NCI-H1694 treated with DMSO at 0.1 percent for 48 hours (cell line): ENCODE data around the gene FBXO3.
A peak's percentile ranks its signal among the peaks of the same experiment; 100 is the strongest.
"Not testable (repeated sequence)": the region's sequence is repeated elsewhere in the genome, so short reads cannot be mapped to it uniquely, and the experiment has no call there.

Experiments
- DNase-seq: peaks from one replicate; lab custom pipeline; 2025; lab: John Stamatoyannopoulos, UW

The FBXO3 gene

GRCh38 chr11:33772300-33772699 lies 2.0 kb downstream of the FBXO3 start:
- no peak for DNase-seq

- DNase-seq: no peak
Measured at GRCh38 chr11:33770236-33770635, 4.1 kb downstream of the FBXO3 start.

- no peak for DNase-seq
Measured at GRCh38 chr11:33769542-33769941, 4.8 kb downstream of the FBXO3 start.

- DNase-seq: no peak
Measured at GRCh38 chr11:33767624-33768023, 6.7 kb downstream of the FBXO3 start.

DNA sequence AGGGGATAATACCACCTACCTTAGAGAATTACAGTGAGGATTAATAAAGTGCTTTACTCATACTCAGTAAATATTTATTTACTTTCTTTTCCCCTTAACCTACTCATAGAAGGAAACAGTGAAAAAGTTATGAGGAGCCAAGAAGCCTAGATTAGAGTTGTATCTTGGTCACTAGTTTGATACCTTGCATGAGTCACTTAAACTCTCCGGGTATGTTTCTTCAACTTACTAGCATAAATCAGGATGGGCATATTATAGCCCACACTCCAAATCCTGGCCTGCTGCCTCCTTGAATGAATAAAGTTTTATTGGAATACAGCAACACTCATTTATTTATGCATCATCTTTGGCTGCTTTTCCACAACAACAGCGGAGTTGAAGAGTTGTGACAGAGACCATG lies 8.2 kb downstream of the FBXO3 start:
- DNase-seq: no peak

DNA sequence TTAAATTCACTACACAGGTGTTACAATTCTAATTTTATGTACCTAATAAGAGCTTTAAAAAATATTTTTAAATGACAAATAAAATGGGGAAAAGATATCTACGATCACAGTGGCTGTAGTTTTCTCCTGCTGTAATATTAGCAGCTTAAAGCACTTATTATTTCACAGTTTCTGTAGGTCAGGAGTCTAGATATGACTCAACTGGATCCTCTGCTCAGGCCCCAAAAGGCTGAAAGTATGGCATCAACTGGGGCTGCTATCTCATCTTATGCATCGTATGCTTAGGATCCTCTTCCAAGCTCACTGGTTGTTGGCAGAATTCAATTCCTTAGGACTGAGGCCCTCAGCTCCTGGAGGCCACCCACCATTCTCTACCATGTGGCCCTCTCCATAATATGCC lies 12.8 kb downstream of the FBXO3 start:
- no peak for DNase-seq

- DNase-seq: no peak
Measured at GRCh38 chr11:33753304-33753967, 20.9 kb downstream of the FBXO3 start.

DNA sequence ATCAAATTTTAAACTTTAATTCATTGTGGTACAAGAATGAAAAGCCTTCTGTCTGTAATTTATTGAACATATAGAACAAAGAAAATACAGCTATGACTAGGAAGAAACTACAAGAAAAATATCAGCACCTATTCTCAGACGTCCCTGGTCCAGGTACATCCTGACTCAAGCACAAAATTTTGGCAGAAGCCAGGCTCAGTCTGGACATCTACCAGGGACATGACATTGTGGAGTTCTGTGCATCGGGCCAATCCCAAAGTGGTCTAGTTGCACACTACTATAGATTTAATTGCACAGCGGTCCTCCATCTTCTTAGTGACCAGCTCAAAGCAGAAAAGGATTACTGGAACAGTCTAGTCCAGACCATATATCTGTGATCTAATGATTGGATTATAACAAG lies 22.4 kb downstream of the FBXO3 start:
- DNase-seq: no peak

GRCh38 chr11:33747979-33748378 lies 26.3 kb downstream of the FBXO3 start:
- peak; percentile 19 for DNase-seq

DNA sequence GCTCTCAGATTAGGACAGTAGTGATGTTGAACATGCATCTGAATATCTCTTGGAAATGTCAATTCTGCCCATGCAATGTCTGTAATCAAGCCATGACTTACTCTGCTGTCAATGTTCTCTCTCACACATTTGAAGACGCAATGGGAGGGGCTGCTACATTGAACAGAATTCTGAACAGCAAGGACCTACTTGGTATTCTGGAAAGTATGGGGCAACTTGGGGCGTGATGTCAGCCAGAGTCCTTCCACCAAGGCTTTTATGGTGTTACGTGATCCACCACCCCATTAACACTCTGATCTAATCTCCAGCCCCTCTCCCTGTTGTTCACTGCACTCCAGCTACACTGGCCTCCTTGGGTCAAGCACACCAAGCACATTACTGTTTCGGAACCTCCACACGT lies 31.0 kb downstream of the FBXO3 start:
- no peak for DNase-seq

GRCh38 chr11:33742249-33742851 lies 32.0 kb downstream of the FBXO3 start:
- peak; percentile 63 for DNase-seq

DNA sequence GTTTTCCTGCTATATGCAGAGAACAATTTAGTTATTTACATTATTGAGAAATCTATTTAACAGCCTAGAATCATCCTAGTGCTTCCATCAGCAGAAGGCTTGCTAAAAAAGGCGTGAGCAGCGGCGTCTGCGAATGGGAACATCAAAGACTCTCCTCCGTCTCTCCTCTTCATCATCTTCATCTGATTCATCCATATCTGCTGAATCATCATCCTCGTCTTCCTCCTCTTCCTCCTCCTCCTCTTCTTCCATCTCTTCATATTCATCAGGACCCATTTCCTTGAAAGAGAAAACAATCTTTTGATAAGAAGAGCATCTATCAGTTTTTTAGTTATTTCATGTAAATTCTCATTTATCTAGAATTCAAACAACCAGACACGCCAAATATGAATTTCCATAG lies 32.5 kb downstream of the FBXO3 start:
- no peak for DNase-seq

DNA sequence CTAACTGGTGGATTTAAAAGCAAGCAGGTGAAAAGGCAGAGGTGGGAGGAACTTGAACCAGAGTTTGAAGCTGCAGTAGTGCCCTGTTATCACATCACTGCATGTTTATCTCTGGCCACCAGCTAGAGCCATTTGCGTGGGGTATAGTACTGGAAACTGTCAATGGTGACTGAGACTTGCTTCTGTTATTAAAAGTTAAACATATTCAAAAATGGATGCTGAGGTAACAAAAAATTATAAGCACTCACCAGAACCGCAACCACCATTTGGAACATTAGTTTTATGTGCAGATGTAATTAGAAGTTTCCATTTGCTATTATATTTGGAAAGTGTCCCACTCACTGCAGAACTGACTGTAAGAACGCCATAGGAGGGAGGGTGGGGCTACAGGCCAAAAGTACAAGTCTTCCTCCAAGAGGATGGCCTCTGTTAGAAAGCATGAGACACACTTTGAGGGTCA lies 36.9 kb downstream of the FBXO3 start:
- no peak for DNase-seq

GRCh38 chr11:33736148-33736812 lies 38.0 kb downstream of the FBXO3 start, which contains the start of gene CD59:
Gene CD59, minus strand, starts transcription at chr11:33736423. Its CDS starts 13,978 bp downstream, at chr11:33722445.
- peak; percentile 84 for DNase-seq

DNA sequence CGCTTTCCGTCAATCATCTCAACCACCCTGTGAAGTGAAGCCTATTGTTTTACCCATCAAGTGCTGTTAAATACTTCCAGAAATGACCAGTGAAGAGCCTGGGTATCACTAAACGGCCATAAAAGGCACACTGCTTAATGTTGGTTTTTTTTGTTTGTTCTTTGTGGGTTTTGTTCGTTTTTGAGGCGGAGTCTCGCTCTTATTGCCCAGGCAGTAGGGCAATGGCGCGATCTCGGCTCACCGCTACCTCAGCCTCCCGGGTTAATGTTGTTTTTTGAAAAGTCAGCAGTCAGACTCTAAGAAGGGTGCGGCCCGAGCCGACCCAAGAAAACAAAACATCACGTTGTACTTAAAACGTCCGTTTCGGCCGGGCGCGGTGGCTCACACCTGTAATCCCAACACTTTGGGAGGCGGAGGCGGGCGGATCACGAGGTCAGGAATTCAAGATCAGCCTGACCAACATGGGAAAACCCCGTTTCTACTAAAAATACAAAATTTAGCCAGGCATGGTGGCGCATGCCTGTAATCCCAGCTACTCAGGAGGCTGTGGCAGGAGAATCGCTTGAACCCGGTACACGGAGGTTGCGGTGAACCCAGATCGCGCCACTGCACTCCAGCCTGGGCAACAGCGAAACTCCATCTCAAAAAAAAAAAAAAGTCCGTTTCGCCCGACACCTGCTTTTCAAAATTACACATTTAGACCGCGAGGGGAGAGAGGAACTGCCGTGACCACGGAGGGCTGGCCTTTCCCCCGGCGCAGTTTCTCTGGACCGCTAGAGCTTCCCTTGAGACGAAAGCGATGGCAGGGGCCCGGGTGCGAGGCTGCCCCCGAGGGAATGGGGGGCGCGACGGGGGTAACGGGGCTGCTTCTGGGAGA lies 38.8 kb downstream of the FBXO3 start:
- DNase-seq: no peak

GRCh38 chr11:33734441-33735270 lies 39.7 kb downstream of the FBXO3 start:
- no peak for DNase-seq

DNA sequence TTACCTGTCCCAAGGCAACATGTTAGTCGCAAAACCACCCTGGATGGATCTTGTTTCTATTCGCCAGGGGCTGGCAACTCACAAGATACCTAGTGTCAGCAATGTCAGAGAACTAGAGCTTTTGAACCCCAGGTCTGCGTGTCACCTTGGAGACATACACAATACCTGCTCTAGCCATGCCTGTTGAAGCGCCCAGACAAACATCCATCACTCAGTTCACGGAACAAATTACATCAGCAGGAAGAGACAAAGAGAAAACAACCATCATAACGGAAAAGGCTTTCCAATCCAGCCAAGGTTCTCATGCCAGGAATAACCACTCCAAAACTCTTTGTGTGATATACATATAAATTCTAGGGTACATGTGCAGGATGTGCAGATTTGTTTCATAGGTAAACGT lies 40.3 kb downstream of the FBXO3 start:
- DNase-seq: no peak

- DNase-seq: no peak
Measured at GRCh38 chr11:33731723-33732531, 42.4 kb downstream of the FBXO3 start.

DNA sequence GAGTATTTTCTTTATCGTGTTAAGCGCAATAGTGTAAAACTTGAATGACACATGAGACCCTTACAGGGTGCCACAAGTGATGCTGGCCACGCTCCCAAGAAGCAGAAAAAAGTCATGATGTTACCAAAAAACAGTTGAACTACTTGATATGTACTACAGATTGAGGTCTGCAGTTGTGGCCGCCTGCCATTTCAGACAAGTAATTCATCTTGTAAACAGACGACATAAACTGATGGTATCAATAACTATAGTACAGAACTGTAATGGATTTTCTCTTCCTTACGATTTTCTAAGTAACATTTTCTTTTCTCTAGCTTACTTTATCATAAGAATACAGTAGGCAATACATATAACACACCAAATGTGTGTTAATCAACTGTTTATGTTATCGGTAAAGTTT lies 43.6 kb downstream of the FBXO3 start:
- no peak for DNase-seq

- not testable (repeated sequence) for DNase-seq
Measured at GRCh38 chr11:33729072-33729664, 45.2 kb downstream of the FBXO3 start.
